HepG2 (cell line): ENCODE data around the gene SNRPF. TPM values are rescaled to one million over a fixed set of nuclear protein-coding genes. Genes with fewer than 3 reads are reported as not detected.

ENCODE experiments used
- ATAC-seq: fragments of 200-7000 bp; cut with Tn5 transposase; 3 replicates; pipeline ENCODE4 v1.9.1; 2020; ENCODE audit warnings: mild to moderate bottlenecking, moderate library complexity
- BruUV-seq: library from RNA; stranded (reverse); fragments of 400-500 nt; replicated peaks from 2 replicates; lab custom pipeline; 2021; lab: Mats Ljungman, UMichigan
- CTCF ChIA-PET: fragments of 300-600 bp; formaldehyde crosslinking; extraction: SDS; loops from one replicate; lab custom pipeline; 2021; ENCODE audit warnings: low total read pairs, inconsistent platforms, low intra/inter-chr PET ratio; lab: Yijun Ruan, JAX
- POLR2A ChIA-PET: fragments of 350-600 bp; sonication (Branson Sonifier 250); formaldehyde crosslinking; loops from one replicate; lab custom pipeline; 2020; ENCODE audit warnings: antibody characterized with exemption, inconsistent platforms; lab: Yijun Ruan, JAX
- DNase-seq: peaks from one replicate; pipeline ENCODE4 v3.0.0-alpha.2; 2015; ENCODE audit warnings: low spot score
- FAIRE-seq: peaks from 3 replicates; lab custom pipeline; 2011; peaks lifted over from hg19 to GRCh38; lab: Jason Lieb, UNC
- H2AFZ ChIP-seq: one replicate; pipeline ENCODE4 v1.6.1; 2011; ENCODE audit warnings: low read length, inconsistent platforms
- H3K27ac ChIP-seq: fragments of 300-600 bp; 3 replicates; pipeline ENCODE4 v1.8.0; 2011; ENCODE audit warnings: mixed run types, mild to moderate bottlenecking, mixed read lengths, low read length, inconsistent platforms; ENCODE audit not compliant: insufficient read depth; ENCODE audit errors: extremely low read length
- H3K27me3 ChIP-seq, 2 experiments: fragments of 200-600 bp in 1 of 2; 2 replicates in 1 of 2; 3 replicates in 1 of 2; pipeline versions ENCODE4 v1.6.0 to v1.8.0; 2011; ENCODE audit warnings: low read length in 2 of 2, mild to moderate bottlenecking in 2 of 2, moderate library complexity in 2 of 2, inconsistent platforms in 1 of 2; ENCODE audit not compliant: insufficient read depth in 2 of 2, control insufficient read depth in 1 of 2
- H3K36me3 ChIP-seq, 2 experiments: fragments of 200-600 bp in 1 of 2; replicated peaks in 1 of 2; 2 replicates in 1 of 2; 3 replicates in 1 of 2; pipeline versions ENCODE4 v1.5.1 to v1.8.0; 2011; ENCODE audit warnings: low read length in 2 of 2, inconsistent platforms in 1 of 2; ENCODE audit not compliant: insufficient read depth in 2 of 2, control insufficient read depth in 1 of 2
- H3K4me1 ChIP-seq: 2 replicates; pipeline ENCODE4 v1.5.1; 2012; ENCODE audit warnings: low read length, inconsistent platforms; ENCODE audit not compliant: insufficient read depth
- H3K4me2 ChIP-seq: 2 replicates; pipeline ENCODE4 v1.6.0; 2011; ENCODE audit warnings: low read depth, low read length, inconsistent platforms
- H3K4me3 ChIP-seq, 3 experiments: fragments of 200-600 bp in 1 of 3; sonication (generic), shearing (Covaris generic) in 1 of 3; replicated peaks in 1 of 3; 2 replicates each; pipeline ENCODE4 v1.5.1; 2011 to 2016; ENCODE audit warnings: low read length in 3 of 3, inconsistent platforms in 2 of 3, low read depth in 2 of 3, mild to moderate bottlenecking in 2 of 3, control low read depth in 1 of 3, mixed read lengths in 1 of 3; ENCODE audit not compliant: insufficient read depth in 1 of 3
- H3K79me2 ChIP-seq: one replicate; pipeline ENCODE4 v1.6.1; 2011; ENCODE audit warnings: low read length, inconsistent platforms; ENCODE audit not compliant: insufficient read depth
- H3K9ac ChIP-seq: 2 replicates; pipeline ENCODE4 v1.6.0; 2011; ENCODE audit warnings: mild to moderate bottlenecking, low read depth, low read length, inconsistent platforms; ENCODE audit not compliant: insufficient read depth
- H3K9me3 ChIP-seq: 2 replicates; pipeline ENCODE4 v1.5.1; 2012; ENCODE audit warnings: mild to moderate bottlenecking, low read length
- H4K20me1 ChIP-seq: 2 replicates; pipeline ENCODE4 v1.6.0; 2011; ENCODE audit warnings: inconsistent platforms, mild to moderate bottlenecking, low read length, moderate library complexity; ENCODE audit not compliant: insufficient read depth
- CCDC6 ChIP-seq: sonication (generic); formaldehyde crosslinking; IDR thresholded peaks from 2 replicates; pipeline ENCODE4 v1.8.1; 2022; ENCODE audit warnings: mild to moderate bottlenecking, missing genetic modification reagents, moderate library complexity
- CSRNP1 ChIP-seq: sonication (generic); formaldehyde crosslinking; IDR thresholded peaks from 2 replicates; pipeline ENCODE4 v1.8.1; 2023; ENCODE audit warnings: mild to moderate bottlenecking, missing genetic modification reagents
- HOMEZ ChIP-seq: IDR thresholded peaks from 2 replicates; pipeline ENCODE4 v1.6.1; 2016; ENCODE audit warnings: low read depth
- MAFF ChIP-seq: IDR thresholded peaks from 2 replicates; pipeline ENCODE4 v1.6.1; 2011; ENCODE audit warnings: low read depth, low read length, improper control_type of control experiment
- MAFK ChIP-seq, 2 experiments: IDR thresholded peaks in 1 of 2; conservative IDR thresholded peaks in 1 of 2; 2 replicates each; pipeline ENCODE4 v1.6.1; 2011; ENCODE audit warnings: improper control_type of control experiment in 2 of 2, low read length in 2 of 2
- ZNF30 ChIP-seq: sonication (generic); formaldehyde crosslinking; IDR thresholded peaks from 2 replicates; pipeline ENCODE4 v1.5.0; 2020; ENCODE audit warnings: mild to moderate bottlenecking, missing genetic modification reagents
- ZNF547 ChIP-seq: sonication (generic); formaldehyde crosslinking; IDR thresholded peaks from 2 replicates; pipeline ENCODE4 v1.5.1; 2020; ENCODE audit warnings: mild to moderate bottlenecking, missing genetic modification reagents
- WGBS: methylation state at CpG from one replicate; pipeline ENCODE4 v1.1.6; 2017; ENCODE audit warnings: low lambda C conversion rate; 5-methylcytosine and 5-hydroxymethylcytosine counted together
- in situ Hi-C: cut with HindIII; loops from 2 replicates; pipeline ENCODE4 v1.10.0; 2017; ENCODE audit warnings: low pct_unique_long_range_greater_than_20kb; ENCODE audit not compliant: extremely low pct_ligation_motif_present
- intact Hi-C: fragments of 100-400 bp; cut with micrococcal nuclease; formaldehyde crosslinking; loops from one replicate; pipeline ENCODE4 v1.10.0; 2022; ENCODE audit not compliant: unreplicated experiment
- polyA plus RNA-seq, 8 experiments: library from polyadenylated mRNA; depleted of rRNA in 3 of 8; stranded (reverse) in 7 of 8; unstranded in 1 of 8; fragments of >200 nt; fragmentation: Illumina TruSeq in 4 of 8; extraction: Trizol in 4 of 8; gene quantifications; 2 replicates each; pipeline versions ENCODE4 v1.2.1 to v1.2.3, GENCODE V29; 2011 to 2016; ENCODE audit warnings: low read depth in 4 of 8, missing spikeins in 1 of 8, mixed read lengths in 1 of 8; ENCODE audit not compliant: insufficient read depth in 1 of 8
- total RNA-seq, 5 experiments: library from RNA; depleted of rRNA; stranded (reverse); fragments of >200 nt; fragmentation: Illumina TruSeq; extraction: Trizol; gene quantifications; 2 replicates each; pipeline ENCODE4 v1.2.3, GENCODE V29; 2016; ENCODE audit warnings: low read depth in 1 of 5

The SNRPF gene
- total and polyA plus RNA-seq, 2 of the 13 experiments (the other 11 are each of a cell fraction or from before 2014, with no cell fraction given) = 31.7 to 77.2 TPM

GRCh38 chr12:95863337-95863736 lies 4.6 kb downstream of the SNRPF start:
- Histone ChIP-seq H3K4me2 (no peak overlapping the region), H3K27me3 (no peaks in the 10 kb centered on the region; a peak in 1 of 5 replicates), H3K9me3 (no peaks in the 10 kb centered on the region), H3K36me3 (peaks cover 7 to 47% of the 10 kb centered on the region in 2 experiments), H3K9ac (no peak overlapping the region), H3K79me2 (peaks cover 62% of the 10 kb centered on the region), H3K4me3 (no peak overlapping the region), H3K27ac (no peak overlapping the region), H4K20me1 (peaks cover 7% of the 10 kb centered on the region), H2AFZ (no peak overlapping the region), H3K4me1 (peaks cover 49% of the 10 kb centered on the region)
- ChIA-PET CTCF (no interaction called here), POLR2A (no interaction called here)
- TF ChIP-seq MAFK (conservative IDR thresholded peaks at IDR 0.05 in 1 of 2, IDR thresholded peaks at IDR 0.05 in 1 of 2; ENCODE audit: low read length in 2 of 2) = peak; percentile 90 to 93
- TF ChIP-seq ZNF30 (CRISPR knock-in tag) = no peak
- TF ChIP-seq MAFF = peak; percentile 92
- TF ChIP-seq CSRNP1 = no peak
- no peak for TF ChIP-seq CCDC6 (CRISPR knock-in tag)
- ATAC-seq (no peak), DNase-seq (no peak), FAIRE-seq (no peak)
- no TSS peak for BruUV-seq
- in situ Hi-C loops = no loop called here
- intact Hi-C loops = no loop called here

GRCh38 chr12:95870897-95871296 lies 12.1 kb downstream of the SNRPF start:
- H3K9ac ChIP-seq = no peak overlapping the region
- H3K4me3 ChIP-seq = no peak overlapping the region
- no peaks in the 10 kb centered on the region; the same call in 1 of the 2 replicates for H4K20me1 ChIP-seq
- no peaks in the 10 kb centered on the region for H3K9me3 ChIP-seq
- intact Hi-C loops = no loop called here
- no peaks in the 10 kb centered on the region for H3K27me3 ChIP-seq
- in situ Hi-C loops = no loop called here
- ATAC-seq (peak; percentile 44; the same call in 2 of the 3 replicates), FAIRE-seq (no peak), DNase-seq (peak; percentile 6)
- H3K79me2 ChIP-seq = peaks cover 4% of the 10 kb centered on the region
- peaks cover 9% of the 10 kb centered on the region; the same call in 1 of the 2 replicates for H3K4me1 ChIP-seq
- ChIA-PET CTCF (no interaction called here), POLR2A (no interaction called here)
- WGBS = 93% methylated on average over 4 of the region's 4 CpGs
- peaks cover 3 to 29% of the 10 kb centered on the region in 2 experiments; a peak in 3 of 5 replicates for H3K36me3 ChIP-seq
- no TSS peak for BruUV-seq
- no peak overlapping the region for H3K27ac ChIP-seq
- H2AFZ ChIP-seq = no peak overlapping the region
- TF ChIP-seq ZNF547 (CRISPR knock-in tag) (no peak), HOMEZ (CRISPR knock-in tag) (peak; percentile 81; the same call in 1 of the 2 replicates)
- no peak overlapping the region for H3K4me2 ChIP-seq
